ENCODE measurements around the gene COL4A4. TPM values are rescaled to one million over a fixed set of nuclear protein-coding genes. Genes with fewer than 3 reads are reported as not detected.

Gene COL4A4
- 45.2 and 55.4 TPM in 2 replicates for total RNA-seq

DNA sequence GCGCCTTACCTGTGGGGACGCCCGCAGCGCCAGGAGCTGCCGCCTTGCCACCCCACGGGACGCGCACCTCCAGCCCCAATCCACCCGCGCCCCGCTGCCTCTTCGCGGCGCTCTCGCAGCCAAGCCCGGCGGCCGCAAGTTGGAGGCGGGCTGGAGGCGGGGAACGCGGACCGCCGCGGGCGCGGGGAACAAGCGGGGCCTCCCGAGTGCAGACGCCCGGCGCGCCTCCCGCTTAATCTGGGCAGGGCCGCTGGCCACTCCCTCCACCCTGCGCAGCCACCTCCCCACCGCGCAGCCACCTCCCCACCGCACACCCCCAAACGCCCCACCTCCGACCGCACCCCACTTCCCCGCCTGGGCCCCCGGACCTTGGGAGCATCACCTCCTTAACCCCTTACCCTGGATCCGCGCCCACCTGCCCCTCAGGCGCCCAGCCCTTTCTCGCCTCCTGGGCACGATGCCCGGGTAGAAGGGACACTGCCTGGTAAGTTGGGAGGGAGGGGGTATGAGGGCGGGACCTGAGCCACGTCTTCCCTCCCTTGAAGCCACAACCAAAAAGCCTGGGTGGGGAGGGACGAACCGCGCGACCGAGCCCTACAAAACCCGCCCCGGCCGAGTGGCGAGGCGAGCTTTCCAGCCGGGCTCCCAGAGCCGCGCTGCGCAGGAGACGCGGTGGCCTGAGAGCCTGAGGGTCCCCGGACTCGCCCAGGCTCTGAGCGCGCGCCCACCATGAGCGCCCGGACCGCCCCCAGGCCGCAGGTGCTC, at the start of gene COL4A4, which contains the start of gene COL4A3:
TSS of gene COL4A4 (minus strand) at position 208 of the 765 bp plus-strand sequence. CDS start 16,722 bp downstream, outside the sequence.
TSS of gene COL4A3 (plus strand) at position 627 of the 765 bp plus-strand sequence. CDS start at position 730, 103 bp downstream.

Other genes with a start within 250 kb of the COL4A4 start
- gene COL4A3, start 419 bp upstream of the COL4A4 start, total RNA-seq, result 3.1 and 3.2 TPM in 2 replicates
- gene MFF, start 161.0 kb upstream of the COL4A4 start, total RNA-seq, result 117 and 126 TPM in 2 replicates
- not detected in 2 replicates for gene TM4SF20, start 215.1 kb upstream of the COL4A4 start, total RNA-seq
- gene SCYGR1, start 223.7 kb upstream of the COL4A4 start, total RNA-seq, result not detected in 2 replicates

Data from cardiac atrium fibroblast (primary cell).